ENCODE results near the gene CIB4.

The CIB4 gene

GRCh38 chr2:26576565-26577441, 64.4 kb downstream of the CIB4 start:
- no peaks in the 10 kb centered on the region for H3K9me3 ChIP-seq (replicated peaks; ENCODE audit: low read length)
- H3K36me3 ChIP-seq (ENCODE audit: insufficient read depth, low read length) = no peaks in the 10 kb centered on the region
- no peak overlapping the region for H3K9ac ChIP-seq (ENCODE audit: low read depth, low read length)
- no peaks in the 10 kb centered on the region for H3K4me1 ChIP-seq (ENCODE audit: control insufficient read depth, insufficient read depth, low read length)
- no peak overlapping the region for H3K4me3 ChIP-seq (ENCODE audit: low read length)
- H3K4me2 ChIP-seq (ENCODE audit: low read length) = no peak overlapping the region
- H3K27me3 ChIP-seq (ENCODE audit: control insufficient read depth, insufficient read depth, low read length) = peaks cover 85% of the 10 kb centered on the region

GRCh38 chr2:26575836-26576564, 65.2 kb downstream of the CIB4 start:
- Histone ChIP-seq H3K27me3 (ENCODE audit: control insufficient read depth, insufficient read depth, low read length) (peaks cover 83% of the 10 kb centered on the region), H3K4me3 (ENCODE audit: low read length) (no peak overlapping the region), H3K4me2 (ENCODE audit: low read length) (no peak overlapping the region), H3K4me1 (ENCODE audit: control insufficient read depth, insufficient read depth, low read length) (no peaks in the 10 kb centered on the region), H3K36me3 (ENCODE audit: insufficient read depth, low read length) (no peaks in the 10 kb centered on the region), H3K9me3 (replicated peaks; ENCODE audit: low read length) (no peaks in the 10 kb centered on the region), H3K9ac (ENCODE audit: low read depth, low read length) (no peak overlapping the region)

- peaks cover 83% of the 10 kb centered on the region for H3K27me3 ChIP-seq (ENCODE audit: control insufficient read depth, insufficient read depth, low read length)
- H3K4me2 ChIP-seq (ENCODE audit: low read length) = no peak overlapping the region
- no peak overlapping the region for H3K9ac ChIP-seq (ENCODE audit: low read depth, low read length)
- H3K4me3 ChIP-seq (ENCODE audit: low read length) = no peak overlapping the region
- no peaks in the 10 kb centered on the region for H3K9me3 ChIP-seq (replicated peaks; ENCODE audit: low read length)
- H3K36me3 ChIP-seq (ENCODE audit: insufficient read depth, low read length) = no peaks in the 10 kb centered on the region
- H3K4me1 ChIP-seq (ENCODE audit: control insufficient read depth, insufficient read depth, low read length) = no peaks in the 10 kb centered on the region
Measured at GRCh38 chr2:26574900-26575560, 66.1 kb downstream of the CIB4 start.

- H3K9me3 ChIP-seq (replicated peaks; ENCODE audit: low read length) = no peaks in the 10 kb centered on the region
- peaks cover 82% of the 10 kb centered on the region for H3K27me3 ChIP-seq (ENCODE audit: control insufficient read depth, insufficient read depth, low read length)
- no peaks in the 10 kb centered on the region for H3K4me1 ChIP-seq (ENCODE audit: control insufficient read depth, insufficient read depth, low read length)
- no peak overlapping the region for H3K4me2 ChIP-seq (ENCODE audit: low read length)
- no peaks in the 10 kb centered on the region for H3K36me3 ChIP-seq (ENCODE audit: insufficient read depth, low read length)
- H3K4me3 ChIP-seq (ENCODE audit: low read length) = no peak overlapping the region
- H3K9ac ChIP-seq (ENCODE audit: low read depth, low read length) = no peak overlapping the region
Measured at GRCh38 chr2:26574066-26574899, 66.9 kb downstream of the CIB4 start.

GRCh38 chr2:26573241-26573925, 67.8 kb downstream of the CIB4 start:
- H3K4me3 ChIP-seq (ENCODE audit: low read length) = no peak overlapping the region
- no peaks in the 10 kb centered on the region for H3K4me1 ChIP-seq (ENCODE audit: control insufficient read depth, insufficient read depth, low read length)
- no peaks in the 10 kb centered on the region for H3K36me3 ChIP-seq (ENCODE audit: insufficient read depth, low read length)
- H3K9ac ChIP-seq (ENCODE audit: low read depth, low read length) = no peak overlapping the region
- H3K9me3 ChIP-seq (replicated peaks; ENCODE audit: low read length) = no peaks in the 10 kb centered on the region
- no peak overlapping the region for H3K4me2 ChIP-seq (ENCODE audit: low read length)
- peaks cover 80% of the 10 kb centered on the region for H3K27me3 ChIP-seq (ENCODE audit: control insufficient read depth, insufficient read depth, low read length)

GRCh38 chr2:26572591-26572990, 68.6 kb downstream of the CIB4 start:
- no peaks in the 10 kb centered on the region for H3K4me1 ChIP-seq (ENCODE audit: control insufficient read depth, insufficient read depth, low read length)
- H3K4me2 ChIP-seq (ENCODE audit: low read length) = no peak overlapping the region

DNA sequence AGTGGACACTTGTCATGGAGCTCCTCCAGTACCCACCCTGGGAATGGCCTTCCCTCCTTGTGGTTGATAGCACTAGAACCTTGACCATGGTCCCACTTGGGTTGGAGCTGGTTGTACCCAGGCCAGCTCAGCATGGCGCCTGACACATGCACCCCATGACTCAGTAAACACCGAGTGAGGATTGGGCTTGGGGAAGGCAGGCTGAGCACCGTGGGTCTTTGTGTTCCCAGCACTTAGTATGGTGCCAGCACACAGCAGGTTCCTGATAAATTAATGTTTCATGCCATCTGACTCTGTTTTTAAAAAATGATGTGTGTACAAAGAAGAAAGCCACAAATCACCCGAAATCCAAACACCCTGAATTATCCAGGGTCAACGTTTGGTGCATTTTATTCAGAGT, 69.8 kb downstream of the CIB4 start:
- no peaks in the 10 kb centered on the region for H3K36me3 ChIP-seq (ENCODE audit: insufficient read depth, low read length)
- H3K27me3 ChIP-seq (ENCODE audit: control insufficient read depth, insufficient read depth, low read length) = peaks cover 75% of the 10 kb centered on the region
- H3K4me1 ChIP-seq (ENCODE audit: control insufficient read depth, insufficient read depth, low read length) = no peaks in the 10 kb centered on the region

More at GRCh38 chr2:26572591-26572990, 68.6 kb downstream of the CIB4 start:
- Histone ChIP-seq H3K9me3 (replicated peaks; ENCODE audit: low read length) (no peaks in the 10 kb centered on the region), H3K36me3 (ENCODE audit: insufficient read depth, low read length) (no peaks in the 10 kb centered on the region), H3K9ac (ENCODE audit: low read depth, low read length) (no peak overlapping the region), H3K27me3 (ENCODE audit: control insufficient read depth, insufficient read depth, low read length) (peaks cover 82% of the 10 kb centered on the region), H3K4me3 (ENCODE audit: low read length) (no peak overlapping the region)

DNA sequence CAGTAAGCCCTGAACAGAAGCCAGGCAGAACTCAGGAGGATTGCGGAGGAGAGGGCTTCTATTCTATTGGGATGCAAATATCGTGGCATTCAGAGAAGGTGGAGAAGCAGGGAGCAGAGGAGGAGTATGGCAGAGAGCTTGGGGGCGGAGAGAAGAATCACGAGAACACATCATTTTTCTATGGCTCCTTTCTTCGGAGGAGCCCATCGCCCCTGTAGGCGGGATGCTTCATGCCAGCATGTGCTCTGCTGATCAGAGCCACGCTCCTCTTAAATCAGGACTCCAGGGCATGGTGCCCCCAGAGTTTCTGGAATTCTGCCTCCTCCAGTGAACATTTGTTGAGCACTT, 71.1 kb downstream of the CIB4 start:
- Histone ChIP-seq H3K4me3 (ENCODE audit: low read length) (no peak overlapping the region), H3K4me2 (ENCODE audit: low read length) (no peak overlapping the region), H3K4me1 (ENCODE audit: control insufficient read depth, insufficient read depth, low read length) (no peaks in the 10 kb centered on the region), H3K9me3 (replicated peaks; ENCODE audit: low read length) (no peaks in the 10 kb centered on the region), H3K27me3 (ENCODE audit: control insufficient read depth, insufficient read depth, low read length) (peaks cover 82% of the 10 kb centered on the region), H3K9ac (ENCODE audit: low read depth, low read length) (no peak overlapping the region), H3K36me3 (ENCODE audit: insufficient read depth, low read length) (no peaks in the 10 kb centered on the region)

More for the DNA sequence above, 69.8 kb downstream of the CIB4 start:
- Histone ChIP-seq H3K9me3 (replicated peaks; ENCODE audit: low read length) (no peaks in the 10 kb centered on the region), H3K4me2 (ENCODE audit: low read length) (no peak overlapping the region), H3K9ac (ENCODE audit: low read depth, low read length) (no peak overlapping the region), H3K4me3 (ENCODE audit: low read length) (no peak overlapping the region)

DNA sequence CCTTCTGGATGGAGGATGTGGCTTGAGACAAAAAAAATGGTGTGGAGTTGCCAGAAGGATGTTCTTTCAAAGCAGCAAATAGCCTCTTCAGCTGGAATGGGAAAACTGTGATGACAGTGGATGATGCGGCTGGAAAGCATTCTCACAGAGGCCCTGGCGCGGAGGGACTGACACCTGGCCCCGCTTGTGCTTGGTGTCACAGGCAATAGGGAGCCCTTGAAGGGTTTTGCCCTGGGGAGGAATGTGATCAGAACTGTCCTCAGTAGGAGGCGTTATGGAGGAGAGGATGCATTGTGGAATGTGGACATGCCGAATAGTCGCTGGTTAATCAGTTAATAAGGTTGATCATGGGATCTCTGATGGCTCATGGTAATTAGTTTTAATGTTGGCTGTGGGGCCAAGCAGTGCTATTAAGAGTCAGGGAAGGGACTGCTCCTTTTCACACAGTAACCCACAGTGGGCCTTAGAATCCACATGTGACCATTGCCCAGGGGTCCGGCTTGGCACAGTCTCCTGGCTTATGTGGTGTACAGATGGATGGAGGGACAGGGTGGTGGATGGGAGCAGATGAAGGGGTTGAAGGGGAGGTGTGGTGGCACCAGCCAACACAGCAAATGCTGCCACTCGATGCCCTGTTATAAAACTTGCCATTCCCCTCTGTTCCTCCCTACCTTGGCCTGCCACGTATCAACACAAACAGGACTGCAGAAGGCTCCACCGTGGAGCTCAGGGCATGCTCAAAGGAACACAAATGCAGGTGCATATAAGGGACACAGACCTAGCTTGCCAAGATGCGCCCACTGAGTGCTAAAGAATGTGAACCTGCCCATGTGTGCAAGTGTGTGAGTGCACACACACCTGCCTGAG, 71.7 kb downstream of the CIB4 start:
- H3K9me3 ChIP-seq (replicated peaks; ENCODE audit: low read length) = no peaks in the 10 kb centered on the region
- H3K4me2 ChIP-seq (ENCODE audit: low read length) = no peak overlapping the region
- no peak overlapping the region for H3K4me3 ChIP-seq (ENCODE audit: low read length)
- H3K4me1 ChIP-seq (ENCODE audit: control insufficient read depth, insufficient read depth, low read length) = no peaks in the 10 kb centered on the region
- H3K27me3 ChIP-seq (ENCODE audit: control insufficient read depth, insufficient read depth, low read length) = peaks cover 80% of the 10 kb centered on the region
- no peaks in the 10 kb centered on the region for H3K36me3 ChIP-seq (ENCODE audit: insufficient read depth, low read length)
- no peak overlapping the region for H3K9ac ChIP-seq (ENCODE audit: low read depth, low read length)

Measured in skeletal muscle satellite cell (primary cell).